ACHN (cell line): ENCODE measurements around the gene SLC11A1.

Experiments
- DNase-seq: peaks from one replicate; pipeline ENCODE4 v3.0.0-alpha.2; 2015
- in situ Hi-C: cut with HindIII; loops from 2 replicates; pipeline ENCODE4 v1.10.0; 2017; ENCODE audit warnings: low sequenced_read_pairs, low pct_ligation_motif_present, low pct_unique_long_range_greater_than_20kb

The SLC11A1 gene

GRCh38 chr2:218364196-218364595, 17.9 kb upstream of the SLC11A1 start:
- no peak for DNase-seq
- in situ Hi-C loops: no loop called here

GRCh38 chr2:218366621-218367414, 15.3 kb upstream of the SLC11A1 start:
- no peak for DNase-seq

GRCh38 chr2:218367415-218368149, 14.5 kb upstream of the SLC11A1 start:
- DNase-seq: peak; percentile 84
- in situ Hi-C loops: no loop called here

More at GRCh38 chr2:218366621-218367414, 15.3 kb upstream of the SLC11A1 start:
- in situ Hi-C loops: no loop called here

GRCh38 chr2:218368150-218368528, 13.9 kb upstream of the SLC11A1 start:
- in situ Hi-C loops: no loop called here

GRCh38 chr2:218368621-218369153, 13.4 kb upstream of the SLC11A1 start:
- DNase-seq: no peak
- in situ Hi-C loops: no loop called here

More at GRCh38 chr2:218368150-218368528, 13.9 kb upstream of the SLC11A1 start:
- no peak for DNase-seq

GRCh38 chr2:218369330-218369729, 12.7 kb upstream of the SLC11A1 start:
- no peak for DNase-seq
- in situ Hi-C loops: no loop called here

- in situ Hi-C loops: no loop called here
- DNase-seq: no peak
These were observed 11.5 kb upstream of the SLC11A1 start for GRCh38 chr2:218370410-218371063.

GRCh38 chr2:218371983-218372350, 10.1 kb upstream of the SLC11A1 start:
- DNase-seq: no peak
- in situ Hi-C loops: no loop called here

- DNase-seq: no peak
- in situ Hi-C loops: no loop called here
These were observed 7.3 kb upstream of the SLC11A1 start for GRCh38 chr2:218374795-218375194.

GRCh38 chr2:218375212-218375611, 6.9 kb upstream of the SLC11A1 start:
- no peak for DNase-seq
- in situ Hi-C loops: no loop called here

GRCh38 chr2:218378053-218378452, 4.0 kb upstream of the SLC11A1 start:
- in situ Hi-C loops: no loop called here
- no peak for DNase-seq

GRCh38 chr2:218382785-218383184, 712 bp downstream of the SLC11A1 start:
- DNase-seq: no peak
- in situ Hi-C loops: no loop called here

- DNase-seq: no peak
- in situ Hi-C loops: no loop called here
These were observed 1.9 kb downstream of the SLC11A1 start for GRCh38 chr2:218383892-218384519.

GRCh38 chr2:218384975-218385374, 2.9 kb downstream of the SLC11A1 start:
- in situ Hi-C loops: no loop called here

GRCh38 chr2:218386505-218387368, 4.7 kb downstream of the SLC11A1 start:
- DNase-seq: no peak
- in situ Hi-C loops: no loop called here

More at GRCh38 chr2:218384975-218385374, 2.9 kb downstream of the SLC11A1 start:
- no peak for DNase-seq

GRCh38 chr2:218387369-218388194, 5.5 kb downstream of the SLC11A1 start:
- in situ Hi-C loops: no loop called here
- no peak for DNase-seq
